ENCODE measurements around the gene LSM3.

The LSM3 gene

GRCh38 chr3:14143271-14144225, 35.1 kb upstream of the LSM3 start:
- no peak for FAIRE-seq

- FAIRE-seq: peak; percentile 99
These were observed 34.1 kb upstream of the LSM3 start for GRCh38 chr3:14144423-14145075.

GRCh38 chr3:14145236-14145635, 33.4 kb upstream of the LSM3 start:
- FAIRE-seq: no peak

- no peak for FAIRE-seq
These were observed 32.8 kb upstream of the LSM3 start for GRCh38 chr3:14145670-14146380.

GRCh38 chr3:14146381-14147065, 32.1 kb upstream of the LSM3 start:
- FAIRE-seq: no peak

GRCh38 chr3:14147066-14147435, 31.6 kb upstream of the LSM3 start:
- no peak for FAIRE-seq

GRCh38 chr3:14147617-14148016, 31.0 kb upstream of the LSM3 start:
- no peak for FAIRE-seq

- no peak for FAIRE-seq
These were observed 30.3 kb upstream of the LSM3 start for GRCh38 chr3:14148041-14148985.

GRCh38 chr3:14150078-14150477, 28.5 kb upstream of the LSM3 start:
- FAIRE-seq: no peak

GRCh38 chr3:14150491-14151230, 28.0 kb upstream of the LSM3 start:
- no peak for FAIRE-seq

GRCh38 chr3:14151471-14152083, 27.0 kb upstream of the LSM3 start:
- FAIRE-seq: no peak

- FAIRE-seq: no peak
These were observed 26.2 kb upstream of the LSM3 start for GRCh38 chr3:14152233-14152962.

GRCh38 chr3:14152963-14153355, 25.7 kb upstream of the LSM3 start:
- FAIRE-seq: no peak

GRCh38 chr3:14153663-14154062, 25.0 kb upstream of the LSM3 start:
- no peak for FAIRE-seq

- no peak for FAIRE-seq
These were observed 24.3 kb upstream of the LSM3 start for GRCh38 chr3:14154276-14154675.

- no peak for FAIRE-seq
These were observed 23.6 kb upstream of the LSM3 start for GRCh38 chr3:14154895-14155440.

- FAIRE-seq: no peak
These were observed 22.4 kb upstream of the LSM3 start for GRCh38 chr3:14156201-14156600.

- FAIRE-seq: no peak
These were observed 21.6 kb upstream of the LSM3 start for GRCh38 chr3:14156843-14157561.

GRCh38 chr3:14157951-14158350, 20.7 kb upstream of the LSM3 start:
- no peak for FAIRE-seq
